Retina (tissue), 1 donor: ENCODE data around the gene ZNF454.

Source experiments
- DNase-seq: peaks from one replicate; pipeline ENCODE4 v3.0.0-alpha.2; 2016

The ZNF454 gene

DNA sequence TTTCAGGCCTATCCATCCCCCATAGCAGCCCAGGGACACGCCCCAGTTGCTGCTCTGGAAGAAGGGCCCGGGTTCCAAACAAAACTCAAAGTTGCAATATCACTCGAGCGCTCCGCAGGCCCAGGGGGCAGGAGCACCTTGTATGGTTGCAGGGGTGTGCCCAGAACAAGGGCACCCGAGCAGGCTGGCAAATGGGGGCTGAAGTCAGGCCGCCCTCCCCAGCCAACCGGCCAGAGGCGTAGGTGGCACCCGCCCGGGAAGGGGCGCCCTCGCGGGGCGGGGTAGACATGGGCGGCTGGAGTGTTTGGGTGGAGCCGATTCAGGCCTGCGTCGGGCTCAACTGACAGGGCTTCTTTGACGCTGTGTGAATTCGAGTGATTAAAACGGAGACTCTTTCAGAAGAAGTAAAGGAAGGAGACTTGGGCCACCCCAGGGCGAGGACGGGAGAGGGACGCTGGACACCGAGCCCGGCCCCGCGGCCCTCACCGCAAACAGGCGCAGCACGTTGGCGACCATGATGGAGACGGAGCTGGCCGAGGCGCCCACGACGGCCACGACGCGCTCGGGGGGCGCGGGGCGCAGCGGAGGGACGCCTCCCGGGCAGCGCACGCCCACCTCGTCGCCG lies 53.1 kb downstream of the ZNF454 start:
- DNase-seq, result no peak

DNA sequence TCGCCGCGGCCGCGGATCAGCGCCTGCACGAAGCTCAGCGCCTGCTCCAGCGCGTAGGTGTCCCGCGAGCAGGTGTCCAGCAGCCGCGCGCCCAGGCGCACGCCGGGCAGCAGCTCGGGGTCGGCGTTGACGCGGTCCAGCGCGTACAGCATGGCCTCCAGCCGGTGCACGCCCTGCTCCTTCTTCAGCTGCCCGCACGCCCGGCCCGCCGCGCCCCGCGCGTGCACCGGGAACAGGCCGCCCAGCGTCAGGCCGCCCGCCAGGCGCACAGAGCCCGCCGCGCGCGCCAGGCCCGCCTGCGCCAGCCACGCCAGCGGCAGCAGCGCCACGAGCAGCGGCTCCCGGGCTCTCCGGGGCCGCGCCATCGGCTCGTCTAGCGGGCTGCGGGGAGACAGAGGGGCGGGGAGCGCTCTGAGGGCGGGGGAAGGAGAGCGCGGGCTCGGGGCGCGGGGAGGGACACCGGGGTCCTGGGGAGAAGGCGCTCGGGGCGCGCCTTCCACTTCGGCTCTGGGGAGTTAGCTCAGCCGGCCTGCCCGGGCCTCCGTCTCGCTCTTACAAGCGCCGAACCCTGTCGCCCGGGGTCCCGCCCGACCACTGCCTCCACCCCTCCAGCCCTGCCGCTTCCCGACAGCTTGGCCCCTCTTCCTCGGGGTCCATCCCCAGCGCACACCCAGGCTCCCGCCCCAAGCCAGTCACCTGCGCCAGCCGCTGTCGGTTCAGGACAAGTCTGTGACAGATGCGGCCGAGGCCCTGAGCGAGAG lies 53.8 kb downstream of the ZNF454 start, which contains the start of gene GRM6:
Gene GRM6 (minus strand): TSS at position 741 of the 761 bp plus-strand sequence. CDS start 376 bp downstream, at position 365.
- peak; percentile 63 for DNase-seq

DNA sequence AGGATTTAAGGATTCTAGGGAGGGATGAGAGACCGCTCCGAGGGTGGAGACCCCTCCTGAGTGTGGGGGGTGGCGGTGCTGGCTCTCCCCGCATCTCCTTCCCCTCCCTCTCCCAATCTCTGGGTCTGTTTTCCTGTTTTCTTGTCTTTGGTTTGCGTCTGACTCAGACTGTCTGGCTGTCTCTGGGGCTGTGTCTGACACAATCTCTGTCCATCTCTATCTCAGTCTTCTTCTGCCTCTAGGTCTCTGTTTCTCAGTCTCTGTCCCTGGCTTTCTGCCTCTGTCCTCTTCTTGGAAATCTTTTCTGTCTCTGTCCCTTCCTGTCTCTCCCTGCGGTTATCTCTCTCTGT lies 54.3 kb downstream of the ZNF454 start:
- DNase-seq, result no peak

DNA sequence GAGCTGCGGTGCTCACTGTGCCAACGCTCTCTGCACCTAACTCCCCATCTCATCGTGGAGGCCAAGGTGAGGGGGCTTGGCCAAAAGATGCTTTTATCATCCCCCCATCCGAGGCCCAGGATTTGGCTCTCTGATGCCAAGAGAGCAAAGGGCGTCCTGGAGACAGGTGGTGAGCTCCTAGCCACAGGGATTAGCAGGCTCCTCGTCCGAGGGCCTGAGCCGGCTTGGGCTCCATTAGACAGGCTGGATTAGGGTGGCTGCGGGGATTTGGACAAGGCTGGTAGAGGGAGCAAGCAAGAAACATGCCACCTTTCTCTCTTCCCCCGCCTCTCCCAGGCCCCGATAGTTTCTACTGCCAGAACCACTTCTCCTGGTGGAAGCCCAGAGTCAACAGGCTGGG lies 55.2 kb downstream of the ZNF454 start:
- peak; percentile 33 for DNase-seq

DNA sequence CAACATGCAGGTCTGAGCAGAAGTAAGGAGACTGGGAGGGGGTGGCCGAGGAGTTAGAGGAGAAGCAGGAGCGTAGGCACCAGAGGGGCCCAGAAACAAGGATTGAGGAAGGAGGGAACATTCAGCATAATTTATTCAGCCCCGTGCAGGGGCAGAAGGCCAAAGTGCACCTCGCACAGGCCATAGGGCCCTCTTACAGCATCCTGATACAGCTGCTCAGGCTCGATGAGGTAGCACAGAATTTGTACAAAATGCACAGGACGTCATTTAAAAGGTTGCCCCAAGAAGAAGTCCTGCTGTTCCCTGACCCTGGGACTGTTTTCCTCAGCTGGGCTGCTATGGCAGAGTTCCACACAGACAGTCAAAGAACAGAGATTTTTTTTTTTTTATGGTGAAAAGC lies 56.2 kb downstream of the ZNF454 start:
- DNase-seq, result no peak

DNA sequence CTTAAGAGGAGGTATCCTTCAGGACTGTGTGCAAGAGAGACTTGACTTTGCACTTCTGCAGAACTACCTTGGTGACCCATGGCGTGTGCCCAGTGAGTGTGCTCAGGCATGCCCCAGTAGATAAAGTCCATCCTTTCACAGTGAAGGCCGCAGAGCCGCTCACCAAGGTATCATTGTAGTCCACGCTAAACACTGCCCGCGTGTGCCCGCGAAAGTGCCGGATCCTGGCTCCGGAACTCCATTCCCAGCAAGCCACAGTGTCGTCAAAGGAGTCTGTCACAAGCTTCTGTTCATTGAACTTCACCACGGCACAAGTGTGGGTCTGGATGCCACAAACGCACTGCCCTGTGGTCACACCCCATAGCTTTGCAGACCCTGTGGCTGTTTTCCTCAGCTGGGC lies 57.4 kb downstream of the ZNF454 start:
- no peak for DNase-seq

DNA sequence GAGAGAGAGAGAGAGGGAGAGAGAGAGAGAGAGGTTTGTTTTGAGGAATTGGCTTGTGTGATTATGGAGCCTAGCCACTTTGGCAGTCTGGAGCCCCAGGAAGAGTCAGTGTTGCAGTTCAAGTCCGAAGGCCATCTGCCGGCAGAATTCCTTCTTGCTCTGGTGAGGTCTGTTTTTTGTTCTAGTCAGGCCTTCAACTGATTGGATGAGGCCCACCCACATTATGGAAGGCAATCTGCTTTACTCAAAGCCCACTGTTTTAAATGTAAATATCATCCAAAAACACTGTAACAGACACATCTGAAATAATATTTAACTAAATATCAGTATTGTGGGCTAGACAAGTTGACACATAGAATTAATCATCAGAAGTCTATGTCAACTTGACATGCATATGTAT lies 65.6 kb downstream of the ZNF454 start:
- no peak for DNase-seq

DNA sequence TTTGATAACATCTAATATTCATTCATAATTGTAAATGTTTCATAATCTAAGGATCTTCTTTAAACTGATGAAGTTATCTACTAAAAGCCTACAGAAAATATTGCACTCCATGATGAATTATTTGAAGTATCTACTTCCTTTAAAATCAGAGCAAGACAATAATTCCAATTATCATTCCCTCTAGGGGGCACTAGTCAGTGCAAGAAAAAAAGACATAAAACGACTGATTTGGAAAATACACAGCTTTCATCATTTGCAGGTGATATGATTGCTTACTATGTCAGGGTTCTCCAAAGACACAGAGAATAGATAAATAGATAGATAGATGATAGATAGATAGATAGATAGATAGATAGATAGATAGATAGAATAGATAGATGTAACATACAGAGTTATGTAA lies 67.7 kb downstream of the ZNF454 start:
- DNase-seq, result no peak
